Renal cortex interstitium (tissue), 11 donors: Measurements from ENCODE around the gene CDYL2. TPM values are rescaled to one million over a fixed set of nuclear protein-coding genes. Genes with fewer than 3 reads are reported as not detected.

ENCODE experiments used
- DNase-seq, 11 donors: peaks; one replicate each; pipeline ENCODE4 v3.0.0-alpha.2; 2013; ENCODE audit warnings: low read depth in 9 of 11, low spot score in 4 of 11; ENCODE audit errors: extremely low read depth in 1 of 11
- polyA plus RNA-seq, 3 donors: library from polyadenylated mRNA; unstranded; fragments of 120-200 nt; gene quantifications; one replicate each; pipeline ENCODE4 v1.2.1, GENCODE V29; 2013; ENCODE audit not compliant: insufficient read length in 3 of 3

The CDYL2 gene
- polyA plus RNA-seq, 3 donors, result 6.3 to 8.0 (median 7.7) TPM

GRCh38 chr16:80723091-80723490, 81.3 kb downstream of the CDYL2 start:
- no peak for DNase-seq

GRCh38 chr16:80720804-80721371, 83.5 kb downstream of the CDYL2 start:
- no peak for DNase-seq

GRCh38 chr16:80719573-80719972, 84.8 kb downstream of the CDYL2 start:
- no peak for DNase-seq

- DNase-seq, result peak in 1 of 11 donors; percentile 2
Measured at GRCh38 chr16:80718480-80719220, 85.7 kb downstream of the CDYL2 start.

- no peak for DNase-seq
Measured at GRCh38 chr16:80717611-80718010, 86.8 kb downstream of the CDYL2 start.

- DNase-seq, result no peak
Measured at GRCh38 chr16:80716564-80717139, 87.7 kb downstream of the CDYL2 start.

GRCh38 chr16:80711406-80711805, 93.0 kb downstream of the CDYL2 start:
- DNase-seq, result no peak

GRCh38 chr16:80710918-80711317, 93.5 kb downstream of the CDYL2 start:
- DNase-seq, result peak in 1 of 11 donors; percentile 4

GRCh38 chr16:80708823-80709222, 95.6 kb downstream of the CDYL2 start:
- DNase-seq, result no peak

- no peak for DNase-seq
Measured at GRCh38 chr16:80707686-80708085, 96.7 kb downstream of the CDYL2 start.

- DNase-seq, result no peak
Measured at GRCh38 chr16:80705596-80705995, 98.8 kb downstream of the CDYL2 start.

- DNase-seq, result no peak
Measured at GRCh38 chr16:80704751-80705505, 99.5 kb downstream of the CDYL2 start.

GRCh38 chr16:80703131-80704071, 101.0 kb downstream of the CDYL2 start:
- no peak for DNase-seq

GRCh38 chr16:80702696-80703095, 101.7 kb downstream of the CDYL2 start:
- no peak for DNase-seq

GRCh38 chr16:80700558-80700957, 103.8 kb downstream of the CDYL2 start:
- no peak for DNase-seq

GRCh38 chr16:80695020-80695419, 109.4 kb downstream of the CDYL2 start:
- DNase-seq, result no peak

- no peak for DNase-seq
Measured at GRCh38 chr16:80693553-80693952, 110.8 kb downstream of the CDYL2 start.

GRCh38 chr16:80692270-80692669, 112.1 kb downstream of the CDYL2 start:
- DNase-seq, result no peak
